Measurements from ENCODE around the gene CFAP69.
"Not testable (repeated sequence)": the region's sequence is repeated elsewhere in the genome, so short reads cannot be mapped to it uniquely, and the experiment has no call there.

The CFAP69 gene

GRCh38 chr7:90231304-90231703 lies 13.7 kb upstream of the CFAP69 start:
- no peak for DNase-seq (ENCODE audit: low read depth)

- no peak for DNase-seq (ENCODE audit: low read depth)
Observed at GRCh38 chr7:90232430-90232829, 12.5 kb upstream of the CFAP69 start.

- DNase-seq (ENCODE audit: low read depth) = no peak
Observed at GRCh38 chr7:90233569-90233968, 11.4 kb upstream of the CFAP69 start.

GRCh38 chr7:90236721-90237289 lies 8.2 kb upstream of the CFAP69 start:
- DNase-seq (ENCODE audit: low read depth) = no peak

- no peak for DNase-seq (ENCODE audit: low read depth)
Observed at GRCh38 chr7:90238022-90238421, 7.0 kb upstream of the CFAP69 start.

GRCh38 chr7:90238583-90238982 lies 6.4 kb upstream of the CFAP69 start:
- no peak for DNase-seq (ENCODE audit: low read depth)

- no peak for DNase-seq (ENCODE audit: low read depth)
Observed at GRCh38 chr7:90239050-90239449, 5.9 kb upstream of the CFAP69 start.

GRCh38 chr7:90239625-90240228 lies 5.2 kb upstream of the CFAP69 start:
- no peak for DNase-seq (ENCODE audit: low read depth)

- no peak for DNase-seq (ENCODE audit: low read depth)
Observed at GRCh38 chr7:90242369-90243168, 2.4 kb upstream of the CFAP69 start.

- DNase-seq (ENCODE audit: low read depth) = no peak
Observed at GRCh38 chr7:90243556-90243955, 1.4 kb upstream of the CFAP69 start.

GRCh38 chr7:90244565-90244908 lies 437 bp upstream of the CFAP69 start:
- no peak for DNase-seq (ENCODE audit: low read depth)

- DNase-seq (ENCODE audit: low read depth) = no peak
Observed at GRCh38 chr7:90246171-90246570, 1.2 kb downstream of the CFAP69 start.

- DNase-seq (ENCODE audit: low read depth) = no peak
Observed at GRCh38 chr7:90248706-90249105, 3.7 kb downstream of the CFAP69 start.

GRCh38 chr7:90250601-90251303 lies 5.8 kb downstream of the CFAP69 start:
- no peak for DNase-seq (ENCODE audit: low read depth)

- DNase-seq (ENCODE audit: low read depth) = no peak
Observed at GRCh38 chr7:90251304-90251635, 6.3 kb downstream of the CFAP69 start.

- DNase-seq (ENCODE audit: low read depth) = not testable (repeated sequence)
Observed at GRCh38 chr7:90256011-90256410, 11.0 kb downstream of the CFAP69 start.

GRCh38 chr7:90256778-90257177 lies 11.8 kb downstream of the CFAP69 start:
- no peak for DNase-seq (ENCODE audit: low read depth)

GRCh38 chr7:90261441-90261840 lies 16.5 kb downstream of the CFAP69 start:
- no peak for DNase-seq (ENCODE audit: low read depth)

- DNase-seq (ENCODE audit: low read depth) = peak; percentile 60
Observed at GRCh38 chr7:90262438-90262837, 17.5 kb downstream of the CFAP69 start.

GRCh38 chr7:90266808-90267207 lies 21.8 kb downstream of the CFAP69 start:
- peak; percentile 44 for DNase-seq (ENCODE audit: low read depth)

- no peak for DNase-seq (ENCODE audit: low read depth)
Observed at GRCh38 chr7:90267263-90267858, 22.4 kb downstream of the CFAP69 start.

- DNase-seq (ENCODE audit: low read depth) = no peak
Observed at GRCh38 chr7:90269163-90269562, 24.2 kb downstream of the CFAP69 start.

Measured in ELR (cell line).